ENCODE results near the gene EDIL3. TPM values are rescaled to one million over a fixed set of nuclear protein-coding genes. Genes with fewer than 3 reads are reported as not detected.

EDIL3 gene
- total and polyA plus RNA-seq, 2 experiments from 2014 or later, result 18.2 to 42.4 TPM

DNA sequence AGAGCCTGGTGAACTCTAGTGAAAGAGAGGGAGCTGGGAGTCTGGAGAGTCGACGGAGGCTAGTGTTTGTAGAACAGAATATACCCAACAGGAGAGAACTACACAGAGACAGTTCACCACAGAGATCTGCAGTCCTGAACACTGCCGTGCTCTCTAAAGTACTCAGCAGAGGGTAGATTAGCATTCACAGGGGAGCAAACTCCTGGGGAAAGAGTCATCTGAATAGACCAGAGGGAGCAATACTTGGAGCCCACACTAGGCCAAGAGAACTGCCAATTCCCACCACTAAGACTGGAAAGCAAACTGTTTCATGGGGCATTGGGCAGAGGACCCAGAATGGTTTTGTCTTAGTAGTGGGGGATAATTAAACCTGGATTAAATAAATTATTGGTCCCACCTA is 235.6 kb downstream of the EDIL3 start:
- no peaks in the 10 kb centered on the region for H3K36me3 ChIP-seq (replicated peaks; ENCODE audit: insufficient read depth, low read depth)
- H3K4me2 ChIP-seq, result no peak overlapping the region
- no peak overlapping the region for H3K27ac ChIP-seq
- no peak overlapping the region for H2AFZ ChIP-seq
- H3K4me1 ChIP-seq (ENCODE audit: insufficient read depth), result no peaks in the 10 kb centered on the region
- no peaks in the 10 kb centered on the region for H3K79me2 ChIP-seq
- TF ChIP-seq EZH2phosphoT487 (IDR thresholded peaks at IDR 0.05; ENCODE audit: low read depth, severe bottlenecking, unreplicated experiment) (no peak), EZH2 (IDR thresholded peaks at IDR 0.05; ENCODE audit: borderline replicate concordance) (no peak)
- TF ChIP-seq, protein P1, sequence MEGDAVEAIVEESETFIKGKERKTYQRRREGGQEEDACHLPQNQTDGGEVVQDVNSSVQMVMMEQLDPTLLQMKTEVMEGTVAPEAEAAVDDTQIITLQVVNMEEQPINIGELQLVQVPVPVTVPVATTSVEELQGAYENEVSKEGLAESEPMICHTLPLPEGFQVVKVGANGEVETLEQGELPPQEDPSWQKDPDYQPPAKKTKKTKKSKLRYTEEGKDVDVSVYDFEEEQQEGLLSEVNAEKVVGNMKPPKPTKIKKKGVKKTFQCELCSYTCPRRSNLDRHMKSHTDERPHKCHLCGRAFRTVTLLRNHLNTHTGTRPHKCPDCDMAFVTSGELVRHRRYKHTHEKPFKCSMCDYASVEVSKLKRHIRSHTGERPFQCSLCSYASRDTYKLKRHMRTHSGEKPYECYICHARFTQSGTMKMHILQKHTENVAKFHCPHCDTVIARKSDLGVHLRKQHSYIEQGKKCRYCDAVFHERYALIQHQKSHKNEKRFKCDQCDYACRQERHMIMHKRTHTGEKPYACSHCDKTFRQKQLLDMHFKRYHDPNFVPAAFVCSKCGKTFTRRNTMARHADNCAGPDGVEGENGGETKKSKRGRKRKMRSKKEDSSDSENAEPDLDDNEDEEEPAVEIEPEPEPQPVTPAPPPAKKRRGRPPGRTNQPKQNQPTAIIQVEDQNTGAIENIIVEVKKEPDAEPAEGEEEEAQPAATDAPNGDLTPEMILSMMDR (IDR thresholded peaks at IDR 0.05; ENCODE audit: poor library complexity), result no peak
- DNase-seq (ENCODE audit: low spot score), result no peak
- H3K9me3 ChIP-seq (ENCODE audit: low read depth), result no peaks in the 10 kb centered on the region
- no peaks in the 10 kb centered on the region for H3K27me3 ChIP-seq
- no peaks in the 10 kb centered on the region for H4K20me1 ChIP-seq (ENCODE audit: insufficient read depth, poor library complexity, severe bottlenecking)
- no peak overlapping the region for H3K4me3 ChIP-seq
- WGBS (ENCODE audit: low lambda C conversion rate, missing lambda C conversion rate), result 85% methylated on average over 3 of the region's 3 CpGs
- H3K9me2 ChIP-seq (replicated peaks; ENCODE audit: insufficient read depth), result no peaks in the 10 kb centered on the region

- H3K4me1 ChIP-seq (ENCODE audit: insufficient read depth), result no peaks in the 10 kb centered on the region
- no peak overlapping the region for H2AFZ ChIP-seq
- no peaks in the 10 kb centered on the region for H3K9me3 ChIP-seq (ENCODE audit: low read depth)
- no peak overlapping the region for H3K27ac ChIP-seq
- 75% methylated on average over 2 of the region's 2 CpGs for WGBS (ENCODE audit: low lambda C conversion rate, missing lambda C conversion rate)
- H3K9me2 ChIP-seq (replicated peaks; ENCODE audit: insufficient read depth), result no peaks in the 10 kb centered on the region
- no peaks in the 10 kb centered on the region for H3K36me3 ChIP-seq (replicated peaks; ENCODE audit: insufficient read depth, low read depth)
- TF ChIP-seq, protein P1 (IDR thresholded peaks at IDR 0.05; ENCODE audit: poor library complexity), result no peak
- TF ChIP-seq EZH2 (IDR thresholded peaks at IDR 0.05; ENCODE audit: borderline replicate concordance) (no peak), EZH2phosphoT487 (IDR thresholded peaks at IDR 0.05; ENCODE audit: low read depth, severe bottlenecking, unreplicated experiment) (no peak)
- H3K4me3 ChIP-seq, result no peak overlapping the region
- no peaks in the 10 kb centered on the region for H3K79me2 ChIP-seq
- H3K4me2 ChIP-seq, result no peak overlapping the region
- H4K20me1 ChIP-seq (ENCODE audit: insufficient read depth, poor library complexity, severe bottlenecking), result no peaks in the 10 kb centered on the region
- DNase-seq (ENCODE audit: low spot score), result no peak
- H3K27me3 ChIP-seq, result no peaks in the 10 kb centered on the region
These were observed 236.0 kb downstream of the EDIL3 start for GRCh38 chr5:84148651-84149050.

DNA sequence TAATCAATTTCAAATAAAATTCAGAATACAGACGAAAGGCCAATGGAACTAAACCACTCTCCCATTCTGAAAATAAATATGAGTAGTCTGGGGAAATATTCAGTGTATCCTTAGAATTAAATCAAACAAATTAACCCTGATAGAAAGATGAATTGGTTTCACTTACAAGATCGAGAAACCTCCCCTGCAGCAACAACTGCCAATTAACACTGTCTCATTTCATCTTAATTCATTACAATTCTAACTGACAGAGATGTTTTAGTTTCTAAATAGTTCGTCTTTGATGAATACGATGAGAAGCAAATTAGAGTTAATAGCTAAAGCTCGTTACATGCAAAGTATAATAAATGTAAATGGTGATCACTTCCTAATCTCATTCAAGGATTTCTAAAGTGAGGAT is 247.1 kb downstream of the EDIL3 start:
- H4K20me1 ChIP-seq (ENCODE audit: insufficient read depth, poor library complexity, severe bottlenecking), result no peaks in the 10 kb centered on the region
- no peaks in the 10 kb centered on the region for H3K27me3 ChIP-seq
- no peaks in the 10 kb centered on the region for H3K79me2 ChIP-seq
- no peak overlapping the region for H3K4me2 ChIP-seq
- no peak overlapping the region for H2AFZ ChIP-seq
- no peaks in the 10 kb centered on the region for H3K9me3 ChIP-seq (ENCODE audit: low read depth)
- H3K9me2 ChIP-seq (replicated peaks; ENCODE audit: insufficient read depth), result no peaks in the 10 kb centered on the region
- WGBS (ENCODE audit: low lambda C conversion rate, missing lambda C conversion rate), result 86% methylated on average over 5 of the region's 5 CpGs
- no peak overlapping the region for H3K4me3 ChIP-seq
- no peak for DNase-seq (ENCODE audit: low spot score)
- no peak overlapping the region for H3K27ac ChIP-seq
- no peaks in the 10 kb centered on the region for H3K36me3 ChIP-seq (replicated peaks; ENCODE audit: insufficient read depth, low read depth)
- TF ChIP-seq, protein P1 (IDR thresholded peaks at IDR 0.05; ENCODE audit: poor library complexity), result no peak
- TF ChIP-seq EZH2 (IDR thresholded peaks at IDR 0.05; ENCODE audit: borderline replicate concordance), result no peak
- no peak for TF ChIP-seq EZH2phosphoT487 (IDR thresholded peaks at IDR 0.05; ENCODE audit: low read depth, severe bottlenecking, unreplicated experiment)
- no peaks in the 10 kb centered on the region for H3K4me1 ChIP-seq (ENCODE audit: insufficient read depth)

- Histone ChIP-seq H3K36me3 (replicated peaks; ENCODE audit: insufficient read depth, low read depth) (no peaks in the 10 kb centered on the region), H3K9me3 (ENCODE audit: low read depth) (no peaks in the 10 kb centered on the region), H3K9me2 (replicated peaks; ENCODE audit: insufficient read depth) (no peaks in the 10 kb centered on the region), H3K4me3 (no peak overlapping the region), H2AFZ (no peak overlapping the region), H3K79me2 (no peaks in the 10 kb centered on the region), H3K27me3 (no peaks in the 10 kb centered on the region), H4K20me1 (ENCODE audit: insufficient read depth, poor library complexity, severe bottlenecking) (no peaks in the 10 kb centered on the region), H3K27ac (no peak overlapping the region), H3K4me1 (ENCODE audit: insufficient read depth) (no peaks in the 10 kb centered on the region), H3K4me2 (no peak overlapping the region)
- no peak for TF ChIP-seq EZH2phosphoT487 (IDR thresholded peaks at IDR 0.05; ENCODE audit: low read depth, severe bottlenecking, unreplicated experiment)
- no peak for TF ChIP-seq EZH2 (IDR thresholded peaks at IDR 0.05; ENCODE audit: borderline replicate concordance)
- TF ChIP-seq, protein P1 (IDR thresholded peaks at IDR 0.05; ENCODE audit: poor library complexity), result no peak
- no peak for DNase-seq (ENCODE audit: low spot score)
These were observed 253.3 kb downstream of the EDIL3 start for GRCh38 chr5:84131372-84131771.

All from hepatocyte (in vitro differentiated cells).